ENCODE results near the gene OTUD5.

Gene OTUD5

DNA sequence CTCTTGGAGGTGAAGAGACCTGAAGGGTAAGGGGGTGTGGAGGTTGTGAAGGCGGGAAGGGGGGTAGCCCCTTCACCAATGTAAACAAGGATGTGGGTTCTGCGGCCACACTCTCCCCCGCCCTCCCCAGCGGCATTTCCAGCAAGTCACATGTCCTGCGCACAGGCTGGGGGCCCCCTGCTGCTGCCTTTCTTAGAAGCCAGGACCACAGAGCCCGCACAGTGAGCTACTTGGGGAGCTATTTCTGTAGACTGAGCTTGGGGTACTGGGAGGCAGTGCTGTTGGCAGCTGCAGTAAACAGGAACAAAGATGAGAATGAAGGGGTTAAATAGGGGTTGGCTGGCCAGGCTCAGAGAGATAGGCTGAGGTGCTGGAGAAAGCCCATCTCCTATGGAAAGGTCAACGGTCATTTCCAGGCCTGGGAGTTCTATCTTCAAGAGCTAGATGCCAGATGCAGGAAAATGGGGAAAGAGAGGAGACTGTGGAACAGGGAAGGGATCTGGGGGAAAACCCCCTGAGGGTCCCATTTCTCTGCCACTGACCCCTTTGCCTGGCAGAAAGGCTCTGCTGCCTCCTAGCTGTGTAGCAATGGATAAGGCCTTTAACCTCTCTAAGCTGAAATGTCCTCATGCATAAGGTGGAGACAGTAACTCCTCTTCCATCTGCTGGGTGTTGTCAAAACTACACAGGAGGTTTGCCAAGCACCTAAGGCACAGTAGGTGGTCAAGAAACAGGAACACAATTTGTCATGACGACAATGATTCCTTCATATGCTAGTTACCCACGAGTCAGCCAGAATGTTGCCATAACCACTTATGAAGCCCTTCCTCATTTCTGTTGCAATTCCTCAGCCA, 20.1 kb downstream of the OTUD5 start:
- DNase-seq, result peak; percentile 77

DNA sequence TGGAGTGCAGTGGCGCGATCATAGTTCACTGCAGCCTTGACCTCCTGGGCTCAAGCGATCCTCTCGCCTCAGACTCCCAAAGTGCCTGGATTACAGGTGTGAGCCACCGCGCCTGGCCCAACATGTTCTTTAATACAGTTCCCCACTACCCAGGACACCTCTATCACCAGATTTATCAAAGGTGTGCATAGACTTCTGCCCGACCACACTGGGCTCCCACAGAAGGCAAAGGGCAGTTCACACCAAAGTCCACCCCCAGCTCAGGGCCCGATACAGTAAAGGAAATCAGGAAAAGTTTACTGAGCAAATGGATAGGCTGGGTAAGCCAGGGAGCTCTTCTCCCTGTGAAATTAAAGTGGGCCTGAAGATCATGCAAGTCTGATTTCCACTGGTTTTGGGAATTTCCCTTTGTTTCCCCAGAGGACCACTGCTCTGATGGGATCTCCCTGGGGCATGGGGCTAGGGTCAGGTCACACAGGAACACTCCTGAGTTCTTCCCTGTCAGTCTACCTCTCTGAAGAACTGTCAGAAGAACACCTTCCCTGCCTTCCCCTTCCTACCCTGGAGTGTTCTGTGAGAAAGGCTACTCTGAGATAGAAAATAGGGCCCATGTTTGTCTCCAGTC, 20.9 kb downstream of the OTUD5 start:
- no peak for DNase-seq

GRCh38 chrX:48935301-48935670, 22.1 kb downstream of the OTUD5 start:
- DNase-seq, result no peak

DNA sequence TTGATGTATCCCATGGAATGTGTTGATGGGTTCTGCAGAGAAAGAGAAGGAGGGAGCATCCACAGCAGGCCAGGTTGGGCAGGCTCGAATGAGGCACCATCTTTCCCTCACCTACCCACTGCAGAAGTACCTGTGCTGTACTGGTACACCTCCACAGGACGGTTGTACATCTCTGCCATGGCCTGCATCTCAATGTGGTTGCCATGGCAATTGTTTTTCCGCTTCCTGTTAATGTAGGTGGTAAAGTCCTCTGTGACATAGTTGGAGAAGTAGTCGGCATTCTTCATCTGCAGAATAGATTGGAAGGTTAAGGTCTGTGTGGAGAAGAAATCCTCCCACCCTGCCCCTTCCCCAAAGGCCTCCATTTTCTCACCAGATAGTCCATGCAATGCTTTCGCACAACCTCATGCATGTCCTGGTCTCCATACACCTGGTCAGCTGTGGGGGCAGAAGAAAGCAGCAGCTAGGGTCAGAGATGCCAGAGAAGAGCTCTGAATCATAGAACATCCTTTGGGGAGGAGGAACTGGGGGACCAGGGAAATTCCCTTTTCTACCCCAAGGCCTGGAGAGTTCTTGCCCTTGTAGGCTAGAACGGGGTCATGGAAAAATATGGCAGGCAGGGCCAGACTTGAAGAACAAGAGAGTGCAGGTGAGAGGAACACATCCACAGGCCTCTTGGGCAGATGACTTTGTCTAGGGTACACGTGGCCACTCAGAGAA, 22.7 kb downstream of the OTUD5 start:
- DNase-seq, result no peak

GRCh38 chrX:48933757-48934156, 23.6 kb downstream of the OTUD5 start:
- no peak for DNase-seq

- no peak for DNase-seq
Observed at GRCh38 chrX:48927736-48928382, 29.5 kb downstream of the OTUD5 start.

- DNase-seq, result no peak
Observed at GRCh38 chrX:48927123-48927522, 30.3 kb downstream of the OTUD5 start.

GRCh38 chrX:48924270-48924669, 33.1 kb downstream of the OTUD5 start:
- DNase-seq, result no peak

GRCh38 chrX:48923771-48924170, 33.6 kb downstream of the OTUD5 start:
- DNase-seq, result no peak

DNA sequence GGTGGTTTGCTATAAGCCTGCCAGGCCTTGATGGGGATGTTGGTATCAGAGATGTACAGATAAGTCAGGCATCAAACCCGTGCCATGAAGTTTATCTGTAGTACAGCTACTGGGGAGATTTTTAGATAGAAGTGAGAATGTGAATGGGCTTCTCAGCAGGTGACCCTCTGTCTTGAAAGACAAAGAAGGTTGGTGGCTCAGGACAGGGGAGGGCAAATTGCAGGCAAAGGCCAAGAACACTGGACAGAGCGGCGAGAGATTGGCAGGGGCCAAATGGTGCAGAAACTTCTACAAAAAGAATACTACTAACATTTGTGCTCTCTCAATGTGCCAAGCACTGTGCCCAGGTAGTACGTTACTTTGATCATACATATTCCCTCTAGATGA, 36.7 kb downstream of the OTUD5 start:
- no peak for DNase-seq

- DNase-seq, result no peak
Observed at GRCh38 chrX:48919947-48920717, 37.3 kb downstream of the OTUD5 start.

DNA sequence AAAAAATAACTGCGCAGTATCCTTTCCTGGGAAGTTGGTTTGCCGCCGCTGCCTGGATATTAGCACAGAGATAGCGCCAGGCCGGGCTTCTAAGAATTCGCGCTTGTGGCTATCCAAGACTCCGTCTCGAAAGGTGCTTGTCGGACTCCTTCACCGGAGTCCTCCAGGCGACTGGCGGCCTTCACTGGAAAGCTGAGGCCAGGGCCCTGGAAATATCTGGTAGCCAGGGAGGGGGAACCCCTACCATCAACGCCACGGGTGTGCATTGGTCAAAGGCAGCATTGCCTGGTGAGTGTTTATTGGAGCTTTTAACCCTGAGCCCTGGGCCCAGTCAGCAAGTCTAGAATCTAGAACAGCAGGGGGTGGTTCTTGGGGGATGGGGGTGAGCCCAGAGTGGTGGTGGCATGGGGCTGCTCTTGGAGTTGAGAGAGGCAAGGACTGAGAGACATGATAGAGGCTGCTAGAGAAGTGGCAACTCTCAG, 38.0 kb downstream of the OTUD5 start:
- DNase-seq, result no peak

DNA sequence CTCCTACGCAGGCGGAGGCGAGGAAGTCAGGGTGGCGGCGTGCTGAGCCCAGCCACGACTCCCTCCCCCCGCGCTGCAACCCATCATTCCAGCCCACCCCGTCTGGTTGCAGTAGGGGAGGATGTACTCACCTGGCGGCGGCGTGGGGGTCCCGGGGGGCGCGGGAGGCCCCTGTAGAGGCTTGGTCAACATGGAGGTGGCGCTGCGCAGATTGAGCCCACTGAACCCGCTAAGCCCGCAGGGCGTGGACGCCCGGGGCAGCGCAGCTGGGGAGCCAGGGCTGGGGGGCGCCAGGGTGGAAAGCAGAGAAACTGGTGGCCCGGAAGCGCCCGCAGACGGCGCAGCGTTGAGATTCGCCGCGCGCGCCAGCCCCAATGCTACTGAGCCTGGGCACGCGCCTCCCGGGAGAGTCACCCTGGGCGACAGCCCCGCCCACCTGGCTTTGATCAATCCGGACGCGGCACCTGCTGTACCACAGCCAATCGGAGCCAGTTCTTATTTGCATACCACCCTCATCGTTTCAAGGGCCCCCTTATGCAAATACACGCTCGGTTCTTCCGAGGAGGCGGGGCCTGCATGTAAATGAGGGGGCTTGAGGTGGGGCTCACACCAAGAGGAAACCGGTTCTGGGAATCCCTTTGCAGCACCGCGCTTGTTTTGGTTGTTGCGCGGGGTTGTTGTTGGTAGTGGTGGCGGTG, 38.6 kb downstream of the OTUD5 start, which contains the start of gene PIM2:
PIM2 (minus strand) TSS at position 382 of the 698 bp plus-strand sequence; CDS start at position 192, 190 bp downstream.
- peak; percentile 83 for DNase-seq

GRCh38 chrX:48918301-48918642, 39.1 kb downstream of the OTUD5 start:
- no peak for DNase-seq

DNA sequence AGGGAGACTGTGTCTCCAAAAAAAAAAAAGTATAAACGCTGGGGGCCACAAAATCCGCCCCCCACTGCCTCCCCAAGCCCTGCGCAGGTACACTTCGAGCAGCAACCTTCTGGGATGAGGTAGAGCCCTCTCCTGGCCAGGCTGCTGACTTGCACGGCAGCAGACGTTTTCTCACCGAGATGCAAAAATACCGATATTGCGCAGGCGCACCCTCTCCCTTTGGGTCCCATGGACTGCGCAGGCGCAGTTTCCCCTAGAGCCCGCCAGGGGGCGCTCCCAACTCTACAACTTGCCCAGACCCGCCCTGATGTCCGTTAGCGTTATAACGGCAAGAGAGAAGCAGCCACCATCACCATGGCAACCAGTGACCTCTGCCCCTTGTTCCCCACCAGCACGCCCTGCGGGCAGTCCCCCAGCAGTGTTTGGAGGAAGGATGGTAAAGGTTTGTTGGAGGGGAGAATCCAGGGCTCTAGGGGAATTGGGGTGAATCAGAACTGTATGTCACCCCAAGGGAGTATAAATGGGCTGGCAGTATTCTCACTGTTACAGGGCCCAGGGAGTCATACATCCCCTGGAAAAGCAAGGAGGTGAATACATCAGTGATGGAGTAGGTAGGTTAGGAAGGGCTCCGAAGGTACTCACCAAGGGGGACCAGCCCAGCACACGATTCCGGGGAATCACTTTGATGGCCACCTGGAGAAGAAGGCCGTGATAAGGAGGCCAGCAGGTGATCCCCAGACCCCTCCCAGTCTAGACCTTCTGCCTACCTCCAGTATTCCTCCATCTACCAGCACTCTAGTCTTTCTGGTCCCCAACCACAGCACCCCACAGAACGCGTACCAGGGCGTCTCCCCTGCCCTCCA, 40.0 kb downstream of the OTUD5 start:
- peak; percentile 68 for DNase-seq

GRCh38 chrX:48914593-48915493, 42.6 kb downstream of the OTUD5 start:
- no peak for DNase-seq

DNA sequence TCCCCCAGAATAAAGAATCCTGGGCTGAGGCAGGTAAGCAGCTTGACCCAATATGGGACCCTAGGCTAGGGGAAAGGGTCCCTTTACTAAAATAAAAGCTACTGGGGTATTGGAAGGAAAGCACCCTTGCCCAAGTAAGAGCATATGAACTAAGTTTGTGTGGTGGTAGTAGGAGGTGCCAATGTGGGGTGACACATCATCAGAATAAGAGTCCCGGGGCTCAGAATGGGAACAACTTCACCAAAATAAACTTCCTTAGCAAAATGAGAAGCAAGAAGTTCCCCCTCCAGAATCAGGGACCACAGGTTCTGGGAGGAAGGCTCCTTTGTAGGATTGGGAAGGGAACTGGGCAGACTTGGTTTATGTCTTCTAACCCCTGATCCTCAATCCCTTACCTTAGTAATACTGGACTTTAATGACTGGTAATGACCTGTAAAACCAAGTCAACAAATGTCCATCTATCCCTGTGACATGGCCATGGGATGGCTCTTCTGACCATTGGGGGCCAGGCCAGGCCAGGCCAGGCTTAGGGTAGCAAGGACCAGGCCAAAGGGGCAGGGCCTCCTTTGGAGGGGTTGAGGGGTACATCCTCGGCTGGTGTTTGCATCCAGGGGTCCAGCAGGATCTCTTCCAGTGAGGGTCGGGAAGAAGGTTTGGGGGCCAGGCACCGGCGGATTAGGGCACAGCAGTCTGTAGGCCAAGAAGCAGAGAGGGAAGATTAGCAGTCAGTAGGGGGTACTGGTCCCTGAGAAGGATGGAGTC, 43.6 kb downstream of the OTUD5 start:
- DNase-seq, result no peak

GRCh38 chrX:48911412-48912182, 45.8 kb downstream of the OTUD5 start, which contains the start of gene SLC35A2:
Gene SLC35A2, minus strand, starts transcription at chrX:48911646. Its CDS starts 10 bp downstream, at chrX:48911636.
- DNase-seq, result peak; percentile 1

All from GF-D8 (cell line).